DND-41 (cell line): Measurements from ENCODE around the gene TRNP1.

ENCODE experiments used
- CTCF ChIP-seq: IDR thresholded peaks from 2 replicates; pipeline ENCODE4 v1.5.1; 2012; ENCODE audit warnings: borderline replicate concordance, low read length, moderate library complexity, mild to moderate bottlenecking; ENCODE audit not compliant: poor library complexity, severe bottlenecking; ENCODE audit errors: extremely low read depth
- EZH2 ChIP-seq: IDR thresholded peaks from 3 replicates; pipeline ENCODE4 v1.6.1; 2012; ENCODE audit warnings: borderline replicate concordance, low read depth, mild to moderate bottlenecking, moderate library complexity, low read length, inconsistent platforms; ENCODE audit not compliant: severe bottlenecking

DNA sequence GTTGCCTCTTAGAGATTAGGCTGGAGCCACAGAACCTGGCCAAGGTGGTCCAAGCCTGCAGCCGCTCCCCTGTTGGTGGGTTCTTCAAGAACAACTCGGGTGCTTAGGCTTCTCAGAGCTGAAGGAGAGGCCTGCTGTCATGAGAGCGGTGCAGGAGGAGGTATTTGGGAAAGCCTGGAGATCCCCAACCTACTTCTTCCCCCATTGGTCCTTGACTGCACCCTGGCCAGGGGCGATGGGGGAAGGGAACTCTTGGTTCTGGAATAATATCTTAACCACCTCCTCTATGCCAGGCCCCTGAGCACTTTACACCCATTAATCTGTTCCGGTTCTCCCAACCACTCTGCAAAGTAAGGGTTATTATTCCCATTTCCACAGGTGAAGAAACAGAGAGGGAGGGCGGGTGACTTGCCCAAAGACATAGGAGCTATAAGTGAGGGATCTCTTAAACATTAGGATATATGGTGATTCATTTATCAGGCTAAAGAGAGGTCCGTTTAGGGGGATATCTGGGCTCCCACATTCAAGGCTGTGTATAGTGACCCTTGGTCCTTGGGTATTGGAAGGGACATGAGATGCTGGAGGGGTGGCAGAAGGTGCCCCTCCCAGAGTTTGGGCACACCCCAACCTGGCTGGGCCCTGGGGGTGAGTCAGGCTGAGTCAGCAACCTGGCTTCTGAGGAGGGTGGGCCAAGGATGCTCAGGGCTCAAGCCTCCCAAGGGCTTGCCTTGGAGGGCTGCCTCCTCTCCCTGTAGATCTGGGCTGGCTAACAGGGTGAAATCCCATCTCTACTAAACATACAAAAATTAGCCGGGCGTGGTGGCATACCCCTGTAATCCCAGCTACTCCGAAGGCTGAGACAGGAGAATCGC lies 5.2 kb downstream of the TRNP1 start:
- TF ChIP-seq CTCF (no peak), EZH2 (no peak)
